ENCODE measurements around the gene CALB2.

CALB2 gene

GRCh38 chr16:71340406-71340805, 18.1 kb upstream of the CALB2 start:
- H3K27ac ChIP-seq (ENCODE audit: low read depth, low read length): no peak overlapping the region
- H3K36me3 ChIP-seq (ENCODE audit: control insufficient read depth, insufficient read depth, low read length): no peaks in the 10 kb centered on the region
- no peaks in the 10 kb centered on the region; the same call in 1 of the 2 replicates for H3K4me1 ChIP-seq (ENCODE audit: control insufficient read depth, insufficient read depth, low read length)
- H3K4me3 ChIP-seq (ENCODE audit: low read depth, low read length): no peak overlapping the region
- H3K9me3 ChIP-seq (ENCODE audit: control insufficient read depth, insufficient read depth, low read depth, low read length): no peaks in the 10 kb centered on the region
- peaks cover 2% of the 10 kb centered on the region; the same call in 1 of the 2 replicates for H3K27me3 ChIP-seq (ENCODE audit: control insufficient read depth, insufficient read depth, low read length)
- H3K9ac ChIP-seq (ENCODE audit: low read length): no peak overlapping the region

DNA sequence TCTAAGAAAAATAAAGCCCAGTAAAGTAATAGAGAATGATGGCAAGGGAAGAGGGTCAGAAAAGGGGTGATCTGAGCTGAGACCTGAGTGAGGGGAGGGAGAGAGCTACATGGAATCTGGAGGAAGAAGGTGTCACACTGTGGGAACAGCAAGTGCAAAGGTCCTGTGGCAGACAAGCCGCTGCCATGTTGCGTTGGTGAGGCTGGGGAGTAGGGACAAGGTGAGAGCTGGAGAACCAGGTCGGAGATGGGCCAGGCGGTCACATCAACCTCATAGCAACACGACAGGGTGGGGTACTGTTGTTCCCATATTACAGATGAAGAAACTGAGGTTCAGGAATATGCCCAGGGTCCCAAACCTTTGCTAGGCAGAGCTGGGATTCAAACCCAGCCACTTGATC, 16.6 kb upstream of the CALB2 start:
- Histone ChIP-seq H3K27ac (ENCODE audit: low read depth, low read length) (no peak overlapping the region), H3K4me3 (ENCODE audit: low read depth, low read length) (no peak overlapping the region), H3K9ac (ENCODE audit: low read length) (no peak overlapping the region), H3K9me3 (ENCODE audit: control insufficient read depth, insufficient read depth, low read depth, low read length) (no peaks in the 10 kb centered on the region), H3K27me3 (ENCODE audit: control insufficient read depth, insufficient read depth, low read length) (peaks cover 2% of the 10 kb centered on the region; the same call in 1 of the 2 replicates), H3K4me1 (ENCODE audit: control insufficient read depth, insufficient read depth, low read length) (no peaks in the 10 kb centered on the region; the same call in 1 of the 2 replicates), H3K36me3 (ENCODE audit: control insufficient read depth, insufficient read depth, low read length) (no peaks in the 10 kb centered on the region)

GRCh38 chr16:71343078-71343477, 15.4 kb upstream of the CALB2 start:
- no peak overlapping the region for H3K4me3 ChIP-seq (ENCODE audit: low read depth, low read length)
- no peaks in the 10 kb centered on the region for H3K9me3 ChIP-seq (ENCODE audit: control insufficient read depth, insufficient read depth, low read depth, low read length)
- H3K27me3 ChIP-seq (ENCODE audit: control insufficient read depth, insufficient read depth, low read length): peaks cover 2% of the 10 kb centered on the region; the same call in 1 of the 2 replicates
- no peaks in the 10 kb centered on the region; the same call in 1 of the 2 replicates for H3K4me1 ChIP-seq (ENCODE audit: control insufficient read depth, insufficient read depth, low read length)
- H3K9ac ChIP-seq (ENCODE audit: low read length): no peak overlapping the region
- no peak overlapping the region for H3K27ac ChIP-seq (ENCODE audit: low read depth, low read length)
- H3K36me3 ChIP-seq (ENCODE audit: control insufficient read depth, insufficient read depth, low read length): no peaks in the 10 kb centered on the region

- Histone ChIP-seq H3K4me1 (ENCODE audit: control insufficient read depth, insufficient read depth, low read length) (no peaks in the 10 kb centered on the region; the same call in 1 of the 2 replicates), H3K9ac (ENCODE audit: low read length) (no peak overlapping the region), H3K27me3 (ENCODE audit: control insufficient read depth, insufficient read depth, low read length) (peaks cover 2% of the 10 kb centered on the region; the same call in 1 of the 2 replicates), H3K36me3 (ENCODE audit: control insufficient read depth, insufficient read depth, low read length) (no peaks in the 10 kb centered on the region), H3K27ac (ENCODE audit: low read depth, low read length) (no peak overlapping the region), H3K9me3 (ENCODE audit: control insufficient read depth, insufficient read depth, low read depth, low read length) (no peaks in the 10 kb centered on the region), H3K4me3 (ENCODE audit: low read depth, low read length) (no peak overlapping the region)
Measured at GRCh38 chr16:71344315-71344905, 14.1 kb upstream of the CALB2 start.

- no peaks in the 10 kb centered on the region for H3K9me3 ChIP-seq (ENCODE audit: control insufficient read depth, insufficient read depth, low read depth, low read length)
- no peak overlapping the region for H3K27ac ChIP-seq (ENCODE audit: low read depth, low read length)
- no peak overlapping the region for H3K4me3 ChIP-seq (ENCODE audit: low read depth, low read length)
- H3K9ac ChIP-seq (ENCODE audit: low read length): no peak overlapping the region
- peaks cover 2% of the 10 kb centered on the region; the same call in 1 of the 2 replicates for H3K27me3 ChIP-seq (ENCODE audit: control insufficient read depth, insufficient read depth, low read length)
- H3K36me3 ChIP-seq (ENCODE audit: control insufficient read depth, insufficient read depth, low read length): no peaks in the 10 kb centered on the region
- H3K4me1 ChIP-seq (ENCODE audit: control insufficient read depth, insufficient read depth, low read length): no peaks in the 10 kb centered on the region; the same call in 1 of the 2 replicates
Measured at GRCh38 chr16:71345031-71345430, 13.5 kb upstream of the CALB2 start.

DNA sequence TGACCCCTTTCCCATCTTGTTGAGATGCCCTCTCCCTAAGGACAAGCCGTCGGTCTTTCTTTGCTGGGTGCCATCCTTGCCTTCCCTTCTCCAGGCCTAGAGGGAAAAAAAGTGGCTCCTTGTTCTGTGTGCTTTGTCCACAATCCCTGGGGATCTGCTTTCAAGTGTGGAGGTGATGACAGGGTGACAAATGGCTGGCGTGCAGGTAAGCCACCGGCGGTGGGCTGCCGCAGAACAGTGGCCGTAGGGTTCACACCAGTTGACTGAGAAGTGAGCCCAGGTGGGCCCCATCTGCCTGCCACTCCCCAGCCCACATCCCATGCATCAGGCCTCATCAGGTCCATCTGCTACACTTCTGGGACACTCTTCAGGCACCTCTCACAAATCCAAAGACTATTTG, 11.4 kb upstream of the CALB2 start:
- H3K9me3 ChIP-seq (ENCODE audit: control insufficient read depth, insufficient read depth, low read depth, low read length): no peaks in the 10 kb centered on the region
- no peaks in the 10 kb centered on the region for H3K36me3 ChIP-seq (ENCODE audit: control insufficient read depth, insufficient read depth, low read length)
- H3K9ac ChIP-seq (ENCODE audit: low read length): no peak overlapping the region
- no peak overlapping the region for H3K27ac ChIP-seq (ENCODE audit: low read depth, low read length)
- H3K27me3 ChIP-seq (ENCODE audit: control insufficient read depth, insufficient read depth, low read length): no peaks in the 10 kb centered on the region
- no peaks in the 10 kb centered on the region; the same call in 1 of the 2 replicates for H3K4me1 ChIP-seq (ENCODE audit: control insufficient read depth, insufficient read depth, low read length)
- H3K4me3 ChIP-seq (ENCODE audit: low read depth, low read length): no peak overlapping the region

DNA sequence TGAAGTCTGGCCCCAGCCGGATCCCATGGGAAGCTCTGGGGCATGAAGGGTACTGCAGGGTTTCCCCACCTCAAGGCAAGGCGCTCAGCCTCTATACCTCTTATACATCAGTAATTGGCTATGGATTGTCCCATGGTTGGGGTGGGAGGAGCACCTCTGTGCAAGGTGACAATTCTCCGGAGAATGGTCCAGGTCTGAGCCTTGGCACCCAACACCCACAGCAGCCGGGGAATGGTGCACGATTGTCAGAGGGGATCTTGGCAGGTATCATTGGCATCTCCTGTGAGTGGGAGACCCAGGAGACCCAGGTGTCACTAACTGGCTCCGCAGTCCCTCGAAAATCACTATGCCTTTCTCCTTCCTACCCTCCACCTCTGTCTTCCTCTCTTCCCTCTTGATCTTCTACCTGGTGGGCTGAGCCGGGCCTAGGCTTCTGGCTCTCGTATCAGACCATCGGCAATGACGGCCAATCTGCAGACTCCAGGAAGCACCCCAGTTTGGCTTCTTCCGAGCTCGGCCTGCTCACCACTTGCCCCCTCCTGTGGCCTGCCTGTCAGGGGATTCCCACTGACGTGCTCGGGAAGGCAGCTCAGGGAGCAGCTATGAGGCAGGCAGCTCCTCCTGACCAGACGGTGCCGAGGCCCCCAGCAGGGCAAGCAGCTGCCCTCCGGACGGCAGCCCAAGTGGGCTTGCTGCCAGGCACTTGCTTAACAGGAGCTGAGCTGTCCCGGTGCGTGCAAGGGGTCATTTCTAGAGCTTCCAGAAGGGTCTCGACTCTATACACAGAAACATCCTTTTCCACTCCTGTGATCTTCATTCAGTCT, 10.0 kb upstream of the CALB2 start:
- Histone ChIP-seq H3K4me3 (ENCODE audit: low read depth, low read length) (no peak overlapping the region), H3K36me3 (ENCODE audit: control insufficient read depth, insufficient read depth, low read length) (no peaks in the 10 kb centered on the region), H3K9ac (ENCODE audit: low read length) (no peak overlapping the region), H3K27ac (ENCODE audit: low read depth, low read length) (no peak overlapping the region), H3K4me1 (ENCODE audit: control insufficient read depth, insufficient read depth, low read length) (no peaks in the 10 kb centered on the region; the same call in 1 of the 2 replicates), H3K27me3 (ENCODE audit: control insufficient read depth, insufficient read depth, low read length) (no peaks in the 10 kb centered on the region), H3K9me3 (ENCODE audit: control insufficient read depth, insufficient read depth, low read depth, low read length) (no peaks in the 10 kb centered on the region)

DNA sequence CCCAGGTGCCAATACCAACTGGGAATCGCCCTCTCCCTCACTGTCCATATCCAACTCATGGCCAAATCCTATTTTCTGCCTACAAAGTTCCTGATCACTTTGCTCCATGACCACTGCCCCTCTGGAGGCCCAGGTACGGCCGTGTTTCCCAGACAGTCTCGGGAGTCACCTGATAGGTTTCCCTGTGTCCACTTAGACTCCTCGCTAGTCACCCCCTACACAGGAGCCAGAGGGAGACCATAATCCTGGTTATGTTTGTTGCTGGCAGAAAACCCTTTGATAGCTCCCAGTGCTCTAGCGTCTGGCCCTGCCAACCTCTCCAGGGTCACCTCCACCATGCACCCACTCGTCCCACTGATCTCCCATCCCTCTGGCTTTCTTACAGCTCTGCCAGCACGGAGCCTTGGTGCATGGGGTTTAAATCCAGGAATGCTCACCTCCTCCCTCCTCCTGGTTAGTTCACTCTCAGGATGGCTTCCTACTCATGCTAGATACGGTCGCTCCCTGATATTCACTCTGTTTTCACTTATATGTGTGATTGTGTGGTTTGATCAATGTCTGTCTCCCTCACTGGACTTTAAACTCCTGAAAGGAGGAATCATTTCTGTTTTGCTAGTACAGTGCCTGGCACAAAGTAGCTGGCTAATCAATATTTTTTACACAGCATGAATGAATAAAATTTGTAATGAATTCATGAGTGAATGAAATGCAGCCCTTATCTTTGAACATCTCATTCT, 7.5 kb upstream of the CALB2 start:
- Histone ChIP-seq H3K36me3 (ENCODE audit: control insufficient read depth, insufficient read depth, low read length) (no peaks in the 10 kb centered on the region), H3K27ac (ENCODE audit: low read depth, low read length) (no peak overlapping the region), H3K4me3 (ENCODE audit: low read depth, low read length) (no peak overlapping the region), H3K4me1 (ENCODE audit: control insufficient read depth, insufficient read depth, low read length) (no peaks in the 10 kb centered on the region), H3K9me3 (ENCODE audit: control insufficient read depth, insufficient read depth, low read depth, low read length) (no peaks in the 10 kb centered on the region), H3K9ac (ENCODE audit: low read length) (no peak overlapping the region), H3K27me3 (ENCODE audit: control insufficient read depth, insufficient read depth, low read length) (peaks cover 3% of the 10 kb centered on the region; the same call in 1 of the 2 replicates)

GRCh38 chr16:71351558-71351901, 7.0 kb upstream of the CALB2 start:
- no peak overlapping the region for H3K27ac ChIP-seq (ENCODE audit: low read depth, low read length)
- H3K27me3 ChIP-seq (ENCODE audit: control insufficient read depth, insufficient read depth, low read length): peaks cover 3% of the 10 kb centered on the region; the same call in 1 of the 2 replicates
- no peaks in the 10 kb centered on the region for H3K9me3 ChIP-seq (ENCODE audit: control insufficient read depth, insufficient read depth, low read depth, low read length)
- H3K4me1 ChIP-seq (ENCODE audit: control insufficient read depth, insufficient read depth, low read length): no peaks in the 10 kb centered on the region
- no peaks in the 10 kb centered on the region for H3K36me3 ChIP-seq (ENCODE audit: control insufficient read depth, insufficient read depth, low read length)
- H3K9ac ChIP-seq (ENCODE audit: low read length): no peak overlapping the region
- no peak overlapping the region for H3K4me3 ChIP-seq (ENCODE audit: low read depth, low read length)

DNA sequence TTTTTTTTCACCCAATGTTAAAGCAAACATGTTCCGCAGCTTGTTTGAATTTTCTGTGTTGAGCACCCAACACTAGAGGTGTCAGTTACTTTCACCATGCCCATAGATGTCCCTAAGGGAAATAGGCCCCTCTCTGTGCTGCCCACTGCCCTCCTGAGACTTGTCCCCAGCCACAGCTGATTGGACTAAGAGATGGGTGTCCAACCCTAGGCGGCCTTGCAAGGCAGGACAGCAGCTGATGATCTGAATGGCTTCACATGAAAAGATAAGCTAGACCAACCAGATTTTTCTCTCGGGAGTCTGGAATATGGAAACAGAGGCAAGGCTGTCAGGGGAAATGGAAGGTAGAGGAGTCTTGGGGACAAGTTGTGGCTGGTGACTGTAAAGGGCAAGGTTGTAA, 6.1 kb upstream of the CALB2 start:
- H3K27me3 ChIP-seq (ENCODE audit: control insufficient read depth, insufficient read depth, low read length): peaks cover 7% of the 10 kb centered on the region
- H3K27ac ChIP-seq (ENCODE audit: low read depth, low read length): no peak overlapping the region
- H3K9me3 ChIP-seq (ENCODE audit: control insufficient read depth, insufficient read depth, low read depth, low read length): no peaks in the 10 kb centered on the region
- no peak overlapping the region for H3K4me3 ChIP-seq (ENCODE audit: low read depth, low read length)
- H3K36me3 ChIP-seq (ENCODE audit: control insufficient read depth, insufficient read depth, low read length): no peaks in the 10 kb centered on the region
- H3K4me1 ChIP-seq (ENCODE audit: control insufficient read depth, insufficient read depth, low read length): no peaks in the 10 kb centered on the region
- H3K9ac ChIP-seq (ENCODE audit: low read length): no peak overlapping the region
